K562 (cell line): ENCODE results near the gene ATP2A1. TPM values are rescaled to one million over a fixed set of nuclear protein-coding genes. Genes with fewer than 3 reads are reported as not detected.
A peak's percentile ranks its signal among the peaks of the same experiment; 100 is the strongest.

Experiments
- ATAC-seq: fragments of 200-7000 bp; cut with Tn5 transposase; 3 replicates; pipeline ENCODE4 v1.9.1; 2020; ENCODE audit warnings: moderate library complexity
- BruUV-seq: library from RNA; stranded (reverse); fragments of 400-500 nt; replicated peaks from 2 replicates; lab custom pipeline; 2021; lab: Mats Ljungman, UMichigan
- CTCF ChIA-PET: fragments of 300-600 bp; formaldehyde crosslinking; extraction: SDS; loops from one replicate; lab custom pipeline; 2021; ENCODE audit warnings: low intra/inter-chr PET ratio; lab: Yijun Ruan, JAX
- POLR2A ChIA-PET: fragments of 300-600, 350-650 bp; sonication (Branson Sonifier 250); formaldehyde crosslinking; extraction: SDS; loops from one replicate; lab custom pipeline; 2021; ENCODE audit warnings: antibody characterized with exemption, inconsistent platforms; lab: Yijun Ruan, JAX
- DNase-seq, 4 experiments: peaks; one replicate each; pipeline versions ENCODE4 v3.0.0 to v3.0.0-alpha.2; 2011 to 2018; ENCODE audit warnings: low spot score in 3 of 4, mixed read lengths in 3 of 4; ENCODE audit errors: extremely low read depth in 1 of 4
- FAIRE-seq: peaks from 2 replicates; lab custom pipeline; 2011; peaks lifted over from hg19 to GRCh38; lab: Jason Lieb, UNC
- H2AFZ ChIP-seq: 2 replicates; pipeline ENCODE4 v1.6.0; 2011; ENCODE audit warnings: low read depth, low read length, control low read depth, inconsistent platforms
- H3K27ac ChIP-seq: fragments of 200-600 bp; 3 replicates; pipeline ENCODE4 v1.8.0; 2011; ENCODE audit warnings: low read depth, mild to moderate bottlenecking, control low read depth, inconsistent platforms, low read length, moderate library complexity, mixed read lengths; ENCODE audit errors: extremely low read depth
- H3K27me3 ChIP-seq, 2 experiments: fragments of 300-600 bp in 1 of 2; 2 replicates in 1 of 2; 3 replicates in 1 of 2; pipeline versions ENCODE4 v1.6.0 to v1.8.0; 2011; ENCODE audit warnings: inconsistent platforms in 2 of 2, low read length in 2 of 2, mild to moderate bottlenecking in 1 of 2, mixed read lengths in 1 of 2, moderate library complexity in 1 of 2; ENCODE audit not compliant: control insufficient read depth in 2 of 2, insufficient read depth in 2 of 2
- H3K36me3 ChIP-seq: fragments of 300-600 bp; 3 replicates; pipeline ENCODE4 v1.8.0; 2011; ENCODE audit warnings: mild to moderate bottlenecking, low read length, inconsistent platforms; ENCODE audit not compliant: control insufficient read depth, insufficient read depth
- H3K4me1 ChIP-seq, 2 experiments: fragments of 200-600 bp in 1 of 2; replicated peaks in 1 of 2; 2 replicates in 1 of 2; 3 replicates in 1 of 2; pipeline versions ENCODE4 v1.5.1 to v1.8.0; 2011; ENCODE audit warnings: inconsistent platforms in 2 of 2, low read length in 2 of 2, mild to moderate bottlenecking in 1 of 2, mixed read lengths in 1 of 2, moderate library complexity in 1 of 2; ENCODE audit not compliant: control insufficient read depth in 2 of 2, insufficient read depth in 2 of 2
- H3K4me2 ChIP-seq: 2 replicates; pipeline ENCODE4 v1.6.1; 2011; ENCODE audit warnings: low read length, control low read depth, inconsistent platforms, mixed read lengths; ENCODE audit not compliant: insufficient read depth
- H3K4me3 ChIP-seq: fragments of 200-600 bp; sonication (generic), shearing (Covaris generic); 2 replicates; pipeline ENCODE4 v1.5.1; 2016; ENCODE audit warnings: control low read depth, inconsistent platforms
- H3K79me2 ChIP-seq: fragments of 200-600 bp; 3 replicates; pipeline ENCODE4 v1.8.0; 2011; ENCODE audit warnings: low read length, inconsistent platforms; ENCODE audit not compliant: control insufficient read depth, insufficient read depth
- H3K9ac ChIP-seq, 2 experiments: 2 replicates each; pipeline versions ENCODE4 v1.6.0 to v1.6.1; 2011; ENCODE audit warnings: low read depth in 2 of 2, low read length in 2 of 2, control low read depth in 1 of 2, inconsistent platforms in 1 of 2, mild to moderate bottlenecking in 1 of 2, mixed read lengths in 1 of 2; ENCODE audit not compliant: insufficient read depth in 1 of 2
- H3K9me1 ChIP-seq: one replicate; pipeline ENCODE4 v1.6.0; 2011; ENCODE audit warnings: inconsistent platforms, mild to moderate bottlenecking, low read length, moderate library complexity; ENCODE audit not compliant: control insufficient read depth, insufficient read depth
- H3K9me3 ChIP-seq: replicated peaks from 2 replicates; pipeline ENCODE4 v1.5.1; 2011; ENCODE audit warnings: low read depth, low read length, inconsistent platforms; ENCODE audit not compliant: control insufficient read depth, insufficient read depth
- H4K20me1 ChIP-seq: replicated peaks from 2 replicates; pipeline ENCODE4 v1.6.1; 2011; ENCODE audit warnings: low read length, inconsistent platforms, mixed read lengths; ENCODE audit not compliant: control insufficient read depth, insufficient read depth
- ATF3 ChIP-seq, 2 experiments: fragments of 450-650 bp in 1 of 2; sonication (generic) in 1 of 2; formaldehyde crosslinking in 1 of 2; IDR thresholded peaks in 1 of 2; conservative IDR thresholded peaks in 1 of 2; 2 replicates each; pipeline versions ENCODE4 v1.6.1 to v1.8.1; 2016 to 2023; ENCODE audit warnings: mild to moderate bottlenecking in 2 of 2, moderate library complexity in 2 of 2, inconsistent platforms in 1 of 2, missing genetic modification reagents in 1 of 2
- CC2D1A ChIP-seq: fragments of 450-650 bp; IDR thresholded peaks from 2 replicates; pipeline ENCODE4 v1.6.1; 2017; ENCODE audit warnings: mild to moderate bottlenecking
- ETV1 ChIP-seq: fragments of 450-650 bp; conservative IDR thresholded peaks from 2 replicates; pipeline ENCODE4 v1.6.1; 2016; ENCODE audit warnings: missing genetic modification characterization, control low read depth, low read depth, missing compliant biosample characterization
- FOXA1 ChIP-seq: fragments of 450-650 bp; IDR thresholded peaks from 2 replicates; pipeline ENCODE4 v1.6.1; 2016; ENCODE audit warnings: mild to moderate bottlenecking, borderline replicate concordance
- JUN ChIP-seq, 2 experiments: sonication (generic) in 1 of 2; formaldehyde crosslinking in 1 of 2; IDR thresholded peaks; 2 replicates each; pipeline versions ENCODE4 v1.6.1 to v1.8.0; 2012 to 2022; ENCODE audit warnings: borderline replicate concordance in 2 of 2, mild to moderate bottlenecking in 2 of 2, improper control_type of control experiment in 1 of 2, low read depth in 1 of 2, low read length in 1 of 2, missing genetic modification reagents in 1 of 2
- NCOR1 ChIP-seq: fragments of 450-650 bp; IDR thresholded peaks from 2 replicates; pipeline ENCODE4 v1.6.1; 2016; ENCODE audit warnings: mild to moderate bottlenecking, moderate library complexity
- PTBP1 ChIP-seq: fragments of 200-400 bp; formaldehyde crosslinking; IDR thresholded peaks from 2 replicates; pipeline ENCODE4 v1.6.1; 2017; ENCODE audit warnings: low read depth, low read length
- SIN3A ChIP-seq, 2 experiments: fragments of 150-350 bp in 1 of 2; IDR thresholded peaks; 2 replicates each; pipeline ENCODE4 v1.6.1; 2011 to 2016; ENCODE audit warnings: borderline replicate concordance in 2 of 2, low read depth in 2 of 2, low read length in 2 of 2, mild to moderate bottlenecking in 2 of 2, moderate library complexity in 2 of 2; ENCODE audit not compliant: control insufficient read depth in 1 of 2
- SRF ChIP-seq, 2 experiments: fragments of 250-450, 450-650 bp in 1 of 2; sonication (Bioruptor Pico) in 1 of 2; sonication (generic) in 1 of 2; formaldehyde crosslinking; IDR thresholded peaks; 2 replicates each; pipeline versions ENCODE4 v1.5.0 to v1.5.1; 2020 to 2022; ENCODE audit warnings: mild to moderate bottlenecking in 1 of 2, missing genetic modification reagents in 1 of 2
- TAF1 ChIP-seq: IDR thresholded peaks from 2 replicates; pipeline ENCODE4 v1.6.1; 2011; ENCODE audit warnings: mild to moderate bottlenecking, low read length, moderate library complexity; ENCODE audit not compliant: insufficient read depth, control insufficient read depth, severe bottlenecking; ENCODE audit errors: extremely low read depth
- ZC3H8 ChIP-seq: fragments of 450-650 bp; IDR thresholded peaks from 2 replicates; pipeline ENCODE4 v1.6.1; 2017
- ZFP36 ChIP-seq: fragments of 150-350 bp; IDR thresholded peaks from 2 replicates; pipeline ENCODE4 v1.6.1; 2018; ENCODE audit warnings: low read length, low read depth; ENCODE audit not compliant: partially characterized antibody
- ZNF431 ChIP-seq: sonication (generic); formaldehyde crosslinking; IDR thresholded peaks from 2 replicates; pipeline ENCODE4 v1.8.0; 2022; ENCODE audit warnings: mild to moderate bottlenecking, missing genetic modification reagents
- ZNF584 ChIP-seq: fragments of 200-800 bp; sonication (Bioruptor generic); IDR thresholded peaks from 2 replicates; pipeline ENCODE4 v1.6.1; 2016; ENCODE audit warnings: low read depth, mild to moderate bottlenecking, missing genetic modification characterization, missing compliant biosample characterization
- ZNF766 ChIP-seq: fragments of 200-800 bp; sonication (Bioruptor generic); conservative IDR thresholded peaks from 2 replicates; pipeline ENCODE4 v1.6.1; 2016; ENCODE audit warnings: missing genetic modification characterization, missing compliant biosample characterization
- WGBS: fragments of 100-300 bp; shearing (Covaris generic); methylation state at CpG from one replicate; pipeline ENCODE4 v1.1.6; 2016; ENCODE audit warnings: low coverage, mixed read lengths; ENCODE audit not compliant: insufficient coverage; ENCODE audit errors: missing lambda C conversion rate; 5-methylcytosine and 5-hydroxymethylcytosine counted together
- in situ Hi-C: fragments of 300-500 bp; cut with MboI; formaldehyde crosslinking; loops from 4 replicates; pipeline ENCODE4 v1.15.0; 2018; ENCODE audit warnings: inconsistent platforms, mixed read lengths
- intact Hi-C: fragments of 100-400 bp; cut with micrococcal nuclease; formaldehyde crosslinking; loops from 2 replicates; pipeline ENCODE4 v1.14.2; 2022
- polyA plus RNA-seq, 8 experiments: library from polyadenylated mRNA; depleted of rRNA in 4 of 8; stranded (reverse) in 5 of 8; unstranded in 3 of 8; fragments of >200 nt; fragmentation: Nextera tagmentation in 2 of 8; fragmentation: Illumina TruSeq in 1 of 8; extraction: Ambion mirVana in 2 of 8; extraction: Trizol in 1 of 8; gene quantifications; 2 replicates each; pipeline versions ENCODE4 v1.2.1 to v1.2.3, GENCODE V29; 2011 to 2014; ENCODE audit warnings: inconsistent platforms in 1 of 8, missing spikeins in 1 of 8
- total RNA-seq, 7 experiments: library from RNA; depleted of rRNA in 6 of 7; stranded (reverse); fragments of >200 nt in 6 of 7; fragmentation: Illumina TruSeq in 2 of 7; extraction: Trizol in 2 of 7; gene quantifications; 2 replicates each; pipeline versions ENCODE4 v1.2.1 to v1.2.3, GENCODE V29; 2011 to 2021; ENCODE audit warnings: low replicate concordance in 1 of 7

The ATP2A1 gene
- total and polyA plus RNA-seq, 9 of the 15 experiments (the other 6 are each of a cell fraction or from before 2014, with no cell fraction given), result 0.25 to 2.6 (median 0.65) TPM

DNA sequence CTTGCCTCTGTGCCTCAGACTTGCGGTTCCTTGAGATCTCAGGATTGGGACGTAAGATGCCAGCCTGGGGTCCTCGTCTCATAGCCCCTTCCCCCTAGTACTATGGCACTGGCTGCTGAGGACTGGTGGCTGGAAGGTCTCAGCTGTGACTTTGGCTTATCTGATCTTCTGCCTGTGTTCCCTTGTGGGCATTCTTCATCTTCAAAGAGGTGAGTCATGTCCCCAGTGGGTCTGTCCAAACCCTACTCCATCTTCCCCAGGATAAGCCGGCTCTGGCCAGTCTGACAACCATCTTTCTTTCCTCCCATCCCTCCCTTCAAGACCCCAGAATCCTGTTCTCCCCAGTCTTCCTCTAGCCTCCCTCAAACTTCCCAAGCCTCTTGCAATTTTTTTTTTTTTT lies 57.1 kb downstream of the ATP2A1 start (continued):
- TF ChIP-seq ATF3 (IDR thresholded peaks at IDR 0.05), result peak; percentile 63; the same call in 1 of the 2 replicates
- no peak for TF ChIP-seq ATF3 (CRISPR knock-in tag; conservative IDR thresholded peaks at IDR 0.05)
- TF ChIP-seq ZNF431 (CRISPR knock-in tag), result no peak
- TF ChIP-seq SRF (CRISPR knock-in tag; IDR thresholded peaks at IDR 0.05), result no peak

DNA sequence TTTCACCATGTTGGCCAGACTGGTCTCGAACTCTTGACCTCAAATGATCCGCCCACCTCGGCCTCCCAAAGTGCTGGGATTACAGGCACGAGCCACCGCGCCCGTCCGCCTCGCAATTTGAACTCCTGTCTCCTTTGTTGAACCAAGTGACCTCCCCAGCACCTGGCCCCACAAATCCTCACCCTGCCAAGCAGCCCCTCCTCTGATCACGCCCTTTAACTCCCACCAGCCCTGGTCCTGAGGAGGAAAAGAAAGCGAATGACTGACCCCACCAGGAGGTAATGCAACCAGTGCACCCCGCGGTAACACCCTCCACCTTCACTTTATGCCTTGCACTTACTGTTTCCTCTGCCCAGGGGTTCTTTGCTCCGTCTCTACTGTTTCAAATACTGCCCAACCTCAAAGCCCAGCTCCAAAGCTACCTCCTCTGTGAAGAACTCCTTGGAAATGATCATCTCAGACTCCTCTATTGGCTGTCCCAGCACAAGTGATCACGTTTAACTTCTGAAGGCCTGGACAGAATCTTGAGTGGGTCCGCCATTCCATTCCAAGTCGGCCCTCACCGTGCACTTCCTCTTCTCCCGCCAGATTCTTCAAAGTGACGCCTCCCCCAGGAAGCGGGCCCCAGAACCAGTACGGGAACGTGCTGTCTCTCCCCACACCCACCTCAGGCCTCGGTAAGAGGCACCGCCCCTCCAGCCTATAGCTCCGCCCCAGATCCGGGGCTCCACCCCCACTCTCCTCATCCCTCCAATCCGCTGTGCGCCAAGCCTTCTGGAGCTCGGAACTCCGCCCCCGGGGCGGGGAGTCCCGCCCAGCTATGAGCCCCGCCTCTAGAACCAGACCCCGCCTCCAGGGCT lies 57.9 kb downstream of the ATP2A1 start:
- 1% methylated on average over 27 of the region's 36 CpGs for WGBS
- H3K9ac ChIP-seq, result peak overlapping the region; percentile 70 to 92
- peak; percentile 99 for FAIRE-seq
- TF ChIP-seq ZFP36, result peak; percentile 75
- TF ChIP-seq FOXA1, result no peak
- TF ChIP-seq NCOR1, result no peak
- 0 out of 2 replicates have a peak, but pooled peaks have one; percentile 10 for TF ChIP-seq CC2D1A
- TF ChIP-seq JUN (IDR thresholded peaks at IDR 0.05; ENCODE audit: borderline replicate concordance, low read depth, low read length), result peak; percentile 21; the same call in 1 of the 2 replicates
- TF ChIP-seq JUN (CRISPR knock-in tag; IDR thresholded peaks at IDR 0.05; ENCODE audit: borderline replicate concordance), result 0 out of 2 replicates have a peak, but pooled peaks have one; percentile 62
- no peak for TF ChIP-seq ZNF766 (CRISPR knock-in tag)
- TF ChIP-seq PTBP1, result no peak
- no peak for TF ChIP-seq ZC3H8
- TF ChIP-seq TAF1, result peak; percentile 69
- peak; percentile 28; the same call in 1 of the 2 replicates for TF ChIP-seq ETV1
- TF ChIP-seq SIN3A (IDR thresholded peaks at IDR 0.05; ENCODE audit: borderline replicate concordance in 2 of 2, control insufficient read depth in 1 of 2, low read depth in 2 of 2, low read length in 2 of 2), result peak in 1 of 2 experiments; percentile 68; a peak in 1 of 4 replicates
- TF ChIP-seq ZNF584 (CRISPR knock-in tag), result no peak

More for the DNA sequence above, 57.9 kb downstream of the ATP2A1 start:
- peak; percentile 96 to 99 (median 98) for DNase-seq
- CTCF ChIA-PET, result interaction anchor here (1.4 kb wide), 1 partner anchor 10 kb away, joined by 4 read pairs; no protein-coding TSS in a partner anchor
- Histone ChIP-seq H3K9me3 (no peaks in the 10 kb centered on the region), H3K27ac (peak overlapping the region; percentile 73), H2AFZ (peak overlapping the region; percentile 96), H3K4me2 (peak overlapping the region; percentile 98), H3K9me1 (no peaks in the 10 kb centered on the region), H3K4me1 (peaks cover 8 to 48% of the 10 kb centered on the region in 2 experiments; a peak in 4 of 5 replicates), H3K27me3 (no peaks in the 10 kb centered on the region), H3K36me3 (no peaks in the 10 kb centered on the region), H3K79me2 (peaks cover 9% of the 10 kb centered on the region), H4K20me1 (no peaks in the 10 kb centered on the region), H3K4me3 (peak overlapping the region; percentile 48)
- POLR2A ChIA-PET, result interaction anchor here (0.7 to 1.2 kb wide), 6 partner anchors 9 to 101 kb away, joined by 3 to 5 read pairs (median 4); partner anchors contain the start of gene SH2B1
- peak; percentile 99 for ATAC-seq
- TSS peak; percentile 65 for BruUV-seq
- in situ Hi-C loops, result loop anchor here (25.0 kb wide), 1 partner anchor 499 kb away; no protein-coding TSS in a partner anchor
- intact Hi-C loops, result loop anchor here (5.0 kb wide), 1 partner anchor 54 kb away; no protein-coding TSS in a partner anchor
